ENCODE measurements around the gene HPSE2. TPM values are rescaled to one million over a fixed set of nuclear protein-coding genes. Genes with fewer than 3 reads are reported as not detected.
"Not testable (repeated sequence)": the region's sequence is repeated elsewhere in the genome, so short reads cannot be mapped to it uniquely, and the experiment has no call there.

Gene HPSE2
- 5.6 and 12.2 TPM in 2 replicates for total RNA-seq

- H3K4me3 ChIP-seq (ENCODE audit: low read depth, low read length): peak within 1 kb of the TSS; percentile 59
- TF ChIP-seq CTCF (IDR thresholded peaks at IDR 0.05; ENCODE audit: insufficient read depth, low read depth, low read length): no peak
- peak; percentile 21 for DNase-seq (ENCODE audit: low read depth)
These were observed at the start of gene HPSE2 for GRCh38 chr10:99235658-99236626. Gene HPSE2, minus strand, starts transcription at chr10:99235852.

- no peak for DNase-seq (ENCODE audit: low read depth)
These were observed 44.8 kb upstream of the HPSE2 start for GRCh38 chr10:99280472-99280871.

GRCh38 chr10:99279626-99280111, 44.0 kb upstream of the HPSE2 start:
- H3K4me3 ChIP-seq (ENCODE audit: low read depth, low read length): no peak overlapping the region
- DNase-seq (ENCODE audit: low read depth): peak; percentile 73
- no peak for TF ChIP-seq CTCF (IDR thresholded peaks at IDR 0.05; ENCODE audit: insufficient read depth, low read depth, low read length)

More at GRCh38 chr10:99280472-99280871, 44.8 kb upstream of the HPSE2 start:
- H3K4me3 ChIP-seq (ENCODE audit: low read depth, low read length): no peak overlapping the region
- TF ChIP-seq CTCF (IDR thresholded peaks at IDR 0.05; ENCODE audit: insufficient read depth, low read depth, low read length): no peak

GRCh38 chr10:99276848-99277486, 41.3 kb upstream of the HPSE2 start:
- TF ChIP-seq CTCF (IDR thresholded peaks at IDR 0.05; ENCODE audit: insufficient read depth, low read depth, low read length): peak; percentile 45
- no peak overlapping the region for H3K4me3 ChIP-seq (ENCODE audit: low read depth, low read length)
- DNase-seq (ENCODE audit: low read depth): peak; percentile 37

GRCh38 chr10:99266383-99266782, 30.7 kb upstream of the HPSE2 start:
- TF ChIP-seq CTCF (IDR thresholded peaks at IDR 0.05; ENCODE audit: insufficient read depth, low read depth, low read length): no peak
- no peak overlapping the region for H3K4me3 ChIP-seq (ENCODE audit: low read depth, low read length)
- DNase-seq (ENCODE audit: low read depth): no peak

- no peak for TF ChIP-seq CTCF (IDR thresholded peaks at IDR 0.05; ENCODE audit: insufficient read depth, low read depth, low read length)
- DNase-seq (ENCODE audit: low read depth): no peak
- H3K4me3 ChIP-seq (ENCODE audit: low read depth, low read length): no peak overlapping the region
These were observed 13.2 kb upstream of the HPSE2 start for GRCh38 chr10:99248824-99249223.

- H3K4me3 ChIP-seq (ENCODE audit: low read depth, low read length); DNase-seq (ENCODE audit: low read depth): not testable (repeated sequence)
These were observed 12.2 kb upstream of the HPSE2 start for GRCh38 chr10:99247893-99248292.
